GM04504 (cell line): ENCODE results near the gene TBC1D14.
"Not testable (repeated sequence)": the region's sequence is repeated elsewhere in the genome, so short reads cannot be mapped to it uniquely, and the experiment has no call there.

Source experiments
- DNase-seq: peaks from one replicate; pipeline ENCODE4 v3.0.0-alpha.2; 2012; ENCODE audit warnings: low read depth

Gene TBC1D14

GRCh38 chr4:6972911-6973310 is 63.3 kb downstream of the TBC1D14 start:
- no peak for DNase-seq

DNA sequence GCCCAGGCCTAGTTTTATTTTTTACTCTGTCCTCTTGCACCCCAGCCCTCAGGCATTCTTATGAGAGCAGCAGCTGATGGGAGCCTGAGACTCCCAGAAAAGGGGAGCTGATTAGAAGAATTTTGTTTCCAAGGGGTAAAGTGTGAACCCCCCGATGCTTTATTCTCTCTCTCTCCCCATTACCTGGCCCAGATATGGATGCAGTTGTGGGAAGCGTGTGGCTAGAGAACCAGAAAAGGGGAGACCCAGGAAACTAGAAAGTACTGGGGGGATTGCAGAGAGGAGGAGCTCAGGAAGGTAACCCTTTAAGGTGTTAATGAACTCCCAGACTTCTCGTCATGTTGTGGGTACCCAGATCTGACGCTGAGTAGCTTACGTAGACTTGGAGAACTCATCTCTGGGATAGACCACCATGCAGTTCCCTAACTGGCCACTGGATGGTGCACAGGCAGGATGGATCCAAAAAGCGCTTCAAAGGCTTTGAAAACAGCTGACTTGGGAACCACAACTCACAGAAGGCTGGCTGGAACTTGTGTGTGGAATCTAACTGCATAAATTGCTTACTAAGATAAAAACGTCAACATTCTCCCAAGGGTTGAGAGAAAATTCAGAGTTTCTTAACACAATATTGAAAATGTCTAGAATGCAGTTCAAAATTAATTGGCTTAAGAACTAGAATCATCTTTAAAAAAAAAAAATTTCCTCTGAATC is 64.7 kb downstream of the TBC1D14 start:
- DNase-seq: peak; percentile 70

GRCh38 chr4:6977846-6978245 is 68.2 kb downstream of the TBC1D14 start:
- DNase-seq: not testable (repeated sequence)

DNA sequence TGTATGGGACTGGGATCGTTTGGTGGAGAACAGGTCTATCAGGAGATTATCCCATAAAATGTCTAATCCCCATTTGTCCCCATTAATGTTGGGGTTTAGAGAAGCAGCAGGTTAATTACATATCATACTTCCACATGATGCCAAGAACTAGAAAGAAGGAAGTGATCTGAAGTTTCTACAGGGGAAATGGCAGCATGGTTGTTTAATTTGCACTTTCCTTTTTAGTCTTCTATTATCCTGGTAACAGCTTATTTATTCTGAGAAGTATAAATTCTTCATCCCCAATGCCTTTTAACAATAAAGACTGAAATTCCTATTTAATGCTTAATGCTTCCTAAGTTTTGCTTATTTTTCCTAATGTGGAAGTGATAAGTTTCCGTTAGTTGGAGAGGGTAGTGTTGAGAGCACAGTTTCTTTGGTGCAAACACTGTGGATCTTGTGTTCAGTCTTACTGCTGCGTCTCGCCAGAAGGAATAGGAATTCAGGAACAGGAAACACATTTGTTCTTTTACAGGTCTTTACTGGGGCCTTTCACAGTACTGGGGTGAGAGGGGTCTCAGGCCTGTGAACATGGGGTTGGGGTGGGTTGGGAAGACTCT is 74.0 kb downstream of the TBC1D14 start:
- no peak for DNase-seq

DNA sequence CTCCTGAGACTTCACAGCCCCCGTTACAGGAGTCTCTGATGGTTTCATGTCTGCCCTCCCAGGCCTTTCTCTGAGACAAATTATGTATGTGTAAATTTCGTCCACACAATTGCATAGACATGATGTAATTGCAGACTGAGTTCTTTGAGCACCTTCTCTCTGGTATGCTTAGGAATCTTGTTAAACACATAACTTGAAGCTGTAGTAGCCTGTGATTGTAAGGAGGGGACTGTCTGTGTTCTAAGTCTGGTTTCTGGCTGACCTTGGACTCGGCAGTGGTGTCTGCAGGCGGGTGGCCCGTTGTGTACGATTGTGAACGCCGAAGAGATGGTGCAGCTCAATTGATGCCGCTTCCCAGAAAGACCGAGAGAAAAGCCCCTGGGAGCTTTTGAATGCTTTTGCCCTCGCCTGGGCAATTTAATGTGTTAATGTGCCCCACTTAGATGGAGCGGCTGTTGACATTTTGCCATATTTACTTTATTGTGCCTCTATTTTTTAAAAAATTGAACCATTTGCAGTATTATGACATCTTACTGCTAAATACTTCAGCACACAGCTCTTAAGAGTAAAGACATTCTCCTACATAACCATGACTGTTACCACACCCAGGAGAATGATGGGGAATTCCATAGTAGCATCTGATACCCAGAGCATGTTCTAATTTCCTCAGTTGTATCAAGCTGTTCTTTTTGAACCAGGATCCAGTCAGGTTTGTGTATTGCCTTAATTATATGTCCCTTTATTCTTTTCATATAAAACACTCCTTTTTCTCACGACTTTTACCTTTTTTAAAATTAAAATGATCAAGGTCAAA is 75.2 kb downstream of the TBC1D14 start:
- DNase-seq: no peak

- DNase-seq: peak; percentile 26
Measured at GRCh38 chr4:6986072-6986780, 76.6 kb downstream of the TBC1D14 start.

GRCh38 chr4:6986781-6987587 is 77.4 kb downstream of the TBC1D14 start:
- peak; percentile 86 for DNase-seq

- DNase-seq: peak; percentile 5
Measured at GRCh38 chr4:6987588-6987961, 77.9 kb downstream of the TBC1D14 start.

- DNase-seq: no peak
Measured at GRCh38 chr4:6988016-6988715, 78.5 kb downstream of the TBC1D14 start.

- no peak for DNase-seq
Measured at GRCh38 chr4:6989331-6989923, 79.8 kb downstream of the TBC1D14 start.

- no peak for DNase-seq
Measured at GRCh38 chr4:6990661-6991060, 81.0 kb downstream of the TBC1D14 start.

DNA sequence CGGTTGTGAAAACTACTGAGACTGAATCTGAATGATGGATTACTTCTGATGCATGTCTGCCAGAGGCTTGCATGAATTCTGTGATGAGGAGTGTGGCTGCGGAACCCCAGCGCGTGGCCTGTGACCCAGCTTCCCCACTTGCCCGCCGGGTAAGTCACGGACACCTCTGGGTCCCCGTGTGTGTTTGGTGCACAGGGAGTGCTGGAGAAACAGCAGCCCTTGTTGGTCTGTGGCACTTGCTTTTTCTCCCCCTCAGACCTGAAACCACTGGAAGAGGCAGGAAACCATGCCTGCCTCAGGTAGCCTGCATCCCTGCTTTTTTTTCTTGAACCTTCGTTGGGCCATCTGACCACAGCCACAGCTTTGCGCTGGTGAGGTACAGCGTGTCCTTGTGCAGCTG is 81.6 kb downstream of the TBC1D14 start:
- no peak for DNase-seq

DNA sequence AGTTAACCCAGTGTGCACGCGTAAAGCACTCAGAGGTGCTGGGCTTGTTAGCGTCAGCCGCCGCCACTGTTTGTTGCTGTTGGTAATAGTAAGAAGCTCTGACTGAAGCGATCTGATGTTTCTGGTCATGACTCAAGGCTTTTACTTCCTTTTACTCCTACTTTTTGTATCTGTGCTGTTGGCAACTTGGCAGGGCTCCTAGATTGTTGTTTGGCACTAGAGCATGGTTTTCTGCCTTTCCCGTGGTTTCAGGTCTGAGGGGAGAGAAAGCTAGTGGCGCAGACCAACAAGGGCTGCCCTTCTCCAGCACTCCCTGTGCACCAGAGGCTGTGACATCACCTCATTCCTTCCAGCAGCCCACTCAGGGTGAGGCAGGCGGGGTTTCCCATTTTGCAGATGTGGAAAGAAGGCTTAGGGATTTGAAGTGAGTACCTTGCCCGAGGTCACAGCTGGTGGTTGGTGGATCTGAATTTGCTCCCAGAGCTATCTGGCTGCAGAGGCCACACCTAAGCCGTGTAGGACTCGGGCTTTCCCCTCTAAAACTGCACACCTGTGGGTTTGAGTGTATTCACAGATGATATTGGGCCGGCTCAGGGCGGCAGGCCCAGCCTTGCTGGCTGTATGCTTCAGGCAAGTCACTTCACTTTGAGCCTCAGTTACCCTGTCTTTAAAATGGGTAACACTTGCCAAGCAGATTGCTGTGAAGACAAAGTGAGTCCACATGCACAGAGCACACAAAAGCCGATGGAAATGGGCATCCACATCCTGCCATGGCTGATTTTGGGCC is 82.3 kb downstream of the TBC1D14 start:
- DNase-seq: peak; percentile 59

DNA sequence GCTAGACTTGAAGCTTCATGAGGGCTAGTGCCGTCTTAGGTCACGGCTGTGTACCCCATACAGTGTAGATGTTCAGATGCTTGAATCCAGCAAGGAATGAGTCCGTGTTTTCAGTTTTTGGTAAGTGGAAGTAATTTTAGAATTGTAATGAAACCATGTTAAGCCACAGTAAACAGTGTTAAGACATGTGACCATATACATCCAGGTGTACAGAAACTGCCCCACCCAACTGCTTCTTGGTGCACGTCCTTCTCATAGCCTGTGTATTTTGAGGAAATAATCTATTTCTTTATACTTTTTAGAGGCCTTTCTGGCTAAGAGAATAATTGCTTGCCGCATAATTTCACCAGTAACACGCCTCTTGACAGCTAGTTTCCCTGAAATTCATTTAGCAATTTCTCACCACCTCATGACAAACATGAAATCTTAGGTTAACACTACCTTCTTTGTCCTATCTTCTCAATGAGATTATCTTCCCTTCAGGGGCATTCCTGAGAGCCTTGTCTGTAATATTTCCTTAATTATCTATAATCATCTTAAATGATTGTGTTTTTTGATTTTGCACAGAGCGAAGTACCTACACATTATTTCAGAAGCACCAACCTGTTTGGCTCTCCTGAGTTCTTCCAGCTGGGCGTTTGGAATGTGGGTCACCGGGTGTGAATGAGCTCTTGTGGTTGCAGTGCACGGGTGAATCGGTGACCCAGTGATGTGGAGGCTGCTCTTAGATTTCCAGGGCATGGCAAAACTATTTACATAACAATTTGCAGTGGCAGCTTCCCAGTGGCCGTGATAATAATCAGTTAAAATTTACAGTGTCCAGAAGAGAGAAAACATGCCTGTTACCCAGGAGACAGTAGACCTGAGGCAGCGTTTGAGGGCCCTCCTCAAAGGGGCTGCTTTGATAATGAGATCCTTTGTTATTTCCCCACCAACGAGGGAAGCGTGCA is 83.4 kb downstream of the TBC1D14 start:
- DNase-seq: no peak

GRCh38 chr4:6996481-6996880 is 86.9 kb downstream of the TBC1D14 start:
- no peak for DNase-seq

DNA sequence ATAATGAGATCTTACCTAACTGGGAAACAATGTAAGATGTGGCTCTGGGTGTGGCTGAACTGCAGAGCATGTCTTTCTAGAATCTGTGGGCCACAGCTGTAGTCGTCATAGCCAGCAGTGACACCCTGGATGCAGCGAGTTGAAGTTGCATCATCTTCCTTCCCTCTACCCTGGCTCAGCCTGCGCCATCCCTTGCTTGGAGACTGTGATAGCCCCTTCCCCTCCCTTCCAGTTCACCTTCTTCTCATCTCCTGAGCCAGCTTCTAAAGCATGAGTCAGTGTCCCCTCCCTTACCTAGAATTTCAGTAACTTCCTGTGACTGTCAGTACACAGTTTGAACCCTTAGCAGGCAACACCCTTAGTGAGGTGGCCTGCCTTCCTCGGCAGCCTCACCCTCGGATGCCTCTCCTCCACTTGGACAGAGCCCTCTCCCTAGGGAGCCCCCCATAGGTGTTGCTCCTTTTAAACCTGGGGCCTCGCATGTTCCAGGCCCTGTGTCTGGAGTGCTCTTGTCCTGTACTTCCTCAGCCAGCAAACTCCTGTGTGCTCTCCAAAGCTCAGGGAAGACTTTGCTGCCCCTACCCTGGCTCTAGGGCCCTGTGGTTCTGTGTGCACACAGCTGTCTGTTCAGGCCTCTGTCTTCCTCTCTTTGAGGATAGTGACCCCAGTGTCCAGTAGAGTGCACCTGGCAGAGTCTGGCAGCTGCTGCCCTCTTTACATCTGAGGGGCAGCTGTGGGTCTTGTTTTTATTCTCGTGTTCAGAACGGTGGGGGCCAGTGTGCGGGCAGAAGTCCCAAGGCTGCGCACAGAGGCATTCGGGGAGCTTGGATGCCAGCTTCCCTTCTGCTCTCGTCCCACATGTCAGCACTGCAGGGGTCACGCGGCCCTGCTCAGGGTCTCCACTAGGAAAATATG is 89.8 kb downstream of the TBC1D14 start:
- no peak for DNase-seq

DNA sequence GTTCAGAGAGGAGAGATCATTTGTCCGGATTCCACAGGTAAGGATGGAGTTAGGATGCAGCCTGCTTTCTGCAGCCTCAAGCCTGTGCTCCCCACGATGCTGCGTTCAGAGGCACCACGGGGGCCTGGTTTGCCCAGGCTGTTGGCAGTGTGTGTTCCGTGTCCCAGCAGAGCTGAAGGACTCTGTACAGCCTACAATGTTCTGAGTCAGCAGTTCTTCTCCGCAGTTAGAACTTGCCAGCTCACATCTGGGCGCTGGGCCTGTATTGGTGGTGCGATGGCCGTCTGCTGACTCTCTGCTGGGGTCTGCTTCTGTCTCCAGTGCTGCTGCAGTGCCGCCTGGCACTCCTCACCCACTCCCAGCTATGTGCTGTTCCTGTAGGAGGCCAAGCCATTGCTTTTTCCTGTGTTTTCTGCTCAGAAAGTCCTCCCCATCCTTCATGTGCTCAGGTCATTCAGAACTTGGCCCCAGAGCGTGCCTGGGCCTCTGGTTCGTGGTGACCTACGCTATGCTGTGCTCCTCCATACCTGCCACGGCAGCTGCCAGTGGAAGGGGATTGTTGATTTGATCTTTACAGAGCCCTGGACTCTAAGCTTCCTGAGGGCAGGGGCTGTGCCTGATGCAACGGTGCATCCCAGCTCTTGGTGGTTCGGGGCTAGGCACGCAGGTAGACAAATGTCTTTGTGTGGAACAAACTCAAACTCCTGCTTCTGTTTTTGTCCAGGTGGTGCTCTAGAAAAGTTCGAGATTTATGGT is 91.0 kb downstream of the TBC1D14 start:
- DNase-seq: no peak
